GM23338 (cell line): Measurements from ENCODE around the gene MRPL52. TPM values are rescaled to one million over a fixed set of nuclear protein-coding genes. Genes with fewer than 3 reads are reported as not detected.

Source experiments
- ATAC-seq: fragments of 200-7000 bp; cut with Tn5 transposase; 3 replicates; pipeline ENCODE4 v1.9.1; 2020
- DNase-seq: peaks from one replicate; pipeline ENCODE4 v3.0.0-alpha.2; 2015; ENCODE audit warnings: low spot score
- H2AFZ ChIP-seq: fragments of 200-600 bp; sonication (generic); 2 replicates; pipeline ENCODE4 v1.8.0; 2016; ENCODE audit warnings: antibody characterized with exemption, mild to moderate bottlenecking, moderate library complexity
- H3F3A ChIP-seq: fragments of 200-600 bp; sonication (generic); replicated peaks from 2 replicates; pipeline ENCODE4 v1.8.0; 2017; ENCODE audit warnings: antibody characterized with exemption, mixed run types, low read depth
- H3K27ac ChIP-seq: fragments of 200-600 bp; sonication (generic); 2 replicates; pipeline ENCODE4 v1.6.1; 2016; ENCODE audit warnings: low read depth
- H3K27me3 ChIP-seq: fragments of 200-600 bp; sonication (generic); 2 replicates; pipeline ENCODE4 v1.8.0; 2016; ENCODE audit warnings: mild to moderate bottlenecking, mixed run types, moderate library complexity; ENCODE audit not compliant: insufficient read depth
- H3K36me3 ChIP-seq: fragments of 200-600 bp; sonication (generic); 2 replicates; pipeline ENCODE4 v1.8.0; 2016; ENCODE audit warnings: mild to moderate bottlenecking; ENCODE audit not compliant: insufficient read depth
- H3K4me1 ChIP-seq: fragments of 200-600 bp; sonication (generic); 2 replicates; pipeline ENCODE4 v1.8.0; 2016; ENCODE audit warnings: mild to moderate bottlenecking, moderate library complexity; ENCODE audit not compliant: insufficient read depth
- H3K4me2 ChIP-seq: fragments of 200-600 bp; sonication (generic); 2 replicates; pipeline ENCODE4 v1.7.1; 2017; ENCODE audit warnings: mixed run types
- H3K4me3 ChIP-seq: fragments of 200-600 bp; sonication (generic); 2 replicates; pipeline ENCODE4 v1.6.1; 2016; ENCODE audit warnings: mixed run types
- H3K79me2 ChIP-seq: fragments of 200-600 bp; sonication (generic); replicated peaks from 2 replicates; pipeline ENCODE4 v1.8.0; 2017; ENCODE audit warnings: mild to moderate bottlenecking; ENCODE audit not compliant: insufficient read depth
- H3K9me2 ChIP-seq: fragments of 200-600 bp; sonication (generic); 2 replicates; pipeline ENCODE4 v1.8.0; 2017; ENCODE audit not compliant: insufficient read depth
- H4K20me1 ChIP-seq: fragments of 200-600 bp; sonication (generic); replicated peaks from 2 replicates; pipeline ENCODE4 v1.8.0; 2017; ENCODE audit warnings: mild to moderate bottlenecking; ENCODE audit not compliant: insufficient read depth
- H3K27ac Mint-ChIP-seq: 2 replicates; pipeline ENCODE4 v1.8.0; 2020; ENCODE audit warnings: inconsistent platforms, mild to moderate bottlenecking, moderate library complexity, mixed read lengths
- H3K27me3 Mint-ChIP-seq: 3 replicates; pipeline ENCODE4 v1.8.0; 2022; ENCODE audit warnings: low read depth, mild to moderate bottlenecking, moderate library complexity, mixed read lengths, inconsistent platforms; ENCODE audit not compliant: insufficient read depth, poor library complexity
- H3K36me3 Mint-ChIP-seq: 3 replicates; pipeline ENCODE4 v1.8.0; 2021; ENCODE audit warnings: low read depth, mild to moderate bottlenecking, inconsistent platforms, moderate library complexity, mixed read lengths
- H3K4me1 Mint-ChIP-seq: 3 replicates; pipeline ENCODE4 v1.8.0; 2020; ENCODE audit warnings: mild to moderate bottlenecking, inconsistent platforms, mixed read lengths
- H3K4me3 Mint-ChIP-seq: 3 replicates; pipeline ENCODE4 v1.8.0; 2021; ENCODE audit warnings: moderate library complexity, mild to moderate bottlenecking, inconsistent platforms, mixed read lengths
- H3K9me3 Mint-ChIP-seq: 3 replicates; pipeline ENCODE4 v1.8.0; 2020; ENCODE audit warnings: moderate library complexity, mild to moderate bottlenecking, inconsistent platforms, mixed read lengths
- CREB1 ChIP-seq: fragments of 250-450 bp; sonication (Bioruptor Pico); IDR thresholded peaks from 2 replicates; pipeline ENCODE4 v1.5.0; 2020; ENCODE audit warnings: low read depth, mild to moderate bottlenecking, moderate library complexity
- POLR2AphosphoS5 ChIP-seq: IDR thresholded peaks from 2 replicates; pipeline ENCODE4 v1.6.1; 2016; ENCODE audit warnings: antibody characterized with exemption, low read depth
- ZNF462 ChIP-seq: fragments of 250-450 bp; sonication (Bioruptor Pico); IDR thresholded peaks from 2 replicates; pipeline ENCODE4 v1.5.0; 2020; ENCODE audit warnings: mild to moderate bottlenecking, moderate library complexity
- polyA plus RNA-seq: library from polyadenylated mRNA; unstranded; fragments of >200 nt; fragmentation: Nextera tagmentation; extraction: Ambion mirVana; gene quantifications from 2 replicates; pipeline ENCODE4 v1.2.1, GENCODE V29; 2016
- total RNA-seq: library from RNA; depleted of rRNA; stranded (reverse); fragments of >200 nt; shearing (Covaris generic); gene quantifications from 2 replicates; pipeline ENCODE4 v1.2.3, GENCODE V29; 2014
- TF ChIP-seq, protein P1 (sequence below): IDR thresholded peaks from one replicate; pipeline ENCODE4 v1.6.1; 2018; ENCODE audit warnings: antibody characterized with exemption; ENCODE audit not compliant: unreplicated experiment

MRPL52 gene
- total and polyA plus RNA-seq, 2 experiments from 2014 or later, result 131 to 617 TPM

DNA sequence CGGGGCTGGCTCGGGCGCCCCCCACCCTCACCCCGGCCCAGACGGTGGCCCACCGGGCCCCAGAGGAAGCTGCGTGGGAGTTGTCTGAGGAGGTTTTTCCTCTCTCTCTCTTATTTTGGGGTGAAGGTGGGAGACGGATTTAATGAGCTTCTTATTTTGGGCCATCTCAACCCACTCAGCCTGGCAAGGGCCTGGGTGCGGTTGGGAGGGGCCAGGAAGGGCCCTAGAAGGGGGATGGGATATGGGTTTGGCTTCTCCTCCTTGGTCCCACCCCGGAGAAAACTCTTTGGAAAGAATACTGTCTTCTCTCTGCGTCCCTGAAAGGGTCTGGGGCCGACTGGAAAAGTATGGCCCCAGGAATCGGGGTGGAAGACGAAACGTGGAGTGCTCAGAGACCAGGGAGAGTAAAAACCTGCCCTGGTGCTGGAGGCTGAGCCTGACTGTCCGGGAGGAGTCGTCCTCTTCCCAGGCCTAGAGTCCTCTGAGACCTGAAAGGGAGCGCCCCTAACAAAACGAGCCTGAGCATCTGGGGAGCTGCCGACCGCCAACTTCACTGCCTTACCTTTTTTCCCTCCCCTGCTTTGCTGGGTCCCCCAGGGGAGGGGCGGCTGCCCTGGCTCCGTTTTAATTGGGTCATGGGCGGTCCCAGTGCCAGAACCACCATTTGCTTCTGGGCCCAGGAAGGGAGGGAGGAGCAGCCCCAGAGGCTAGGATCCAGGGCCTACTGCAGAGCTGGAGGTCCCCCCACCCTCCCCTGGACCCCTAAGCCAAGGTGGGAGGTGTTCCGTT is 8.3 kb downstream of the MRPL52 start:
- peaks cover 21% of the 10 kb centered on the region for H3K36me3 ChIP-seq
- Mint-ChIP-seq H3K27ac (peak overlapping the region; percentile 52; the same call in 1 of the 2 replicates), H3K9me3 (no peaks in the 10 kb centered on the region), H3K4me3 (peak overlapping the region; percentile 94), H3K27me3 (peaks cover 16% of the 10 kb centered on the region), H3K36me3 (peaks cover 40% of the 10 kb centered on the region), H3K4me1 (peaks cover 34% of the 10 kb centered on the region)
- peak overlapping the region; percentile 95 for H3K4me3 ChIP-seq
- TF ChIP-seq POLR2AphosphoS5 (peak; percentile 27; the same call in 1 of the 2 replicates), ZNF462 (CRISPR knock-in tag) (no peak), CREB1 (CRISPR knock-in tag) (no peak)
- TF ChIP-seq, protein P1, sequence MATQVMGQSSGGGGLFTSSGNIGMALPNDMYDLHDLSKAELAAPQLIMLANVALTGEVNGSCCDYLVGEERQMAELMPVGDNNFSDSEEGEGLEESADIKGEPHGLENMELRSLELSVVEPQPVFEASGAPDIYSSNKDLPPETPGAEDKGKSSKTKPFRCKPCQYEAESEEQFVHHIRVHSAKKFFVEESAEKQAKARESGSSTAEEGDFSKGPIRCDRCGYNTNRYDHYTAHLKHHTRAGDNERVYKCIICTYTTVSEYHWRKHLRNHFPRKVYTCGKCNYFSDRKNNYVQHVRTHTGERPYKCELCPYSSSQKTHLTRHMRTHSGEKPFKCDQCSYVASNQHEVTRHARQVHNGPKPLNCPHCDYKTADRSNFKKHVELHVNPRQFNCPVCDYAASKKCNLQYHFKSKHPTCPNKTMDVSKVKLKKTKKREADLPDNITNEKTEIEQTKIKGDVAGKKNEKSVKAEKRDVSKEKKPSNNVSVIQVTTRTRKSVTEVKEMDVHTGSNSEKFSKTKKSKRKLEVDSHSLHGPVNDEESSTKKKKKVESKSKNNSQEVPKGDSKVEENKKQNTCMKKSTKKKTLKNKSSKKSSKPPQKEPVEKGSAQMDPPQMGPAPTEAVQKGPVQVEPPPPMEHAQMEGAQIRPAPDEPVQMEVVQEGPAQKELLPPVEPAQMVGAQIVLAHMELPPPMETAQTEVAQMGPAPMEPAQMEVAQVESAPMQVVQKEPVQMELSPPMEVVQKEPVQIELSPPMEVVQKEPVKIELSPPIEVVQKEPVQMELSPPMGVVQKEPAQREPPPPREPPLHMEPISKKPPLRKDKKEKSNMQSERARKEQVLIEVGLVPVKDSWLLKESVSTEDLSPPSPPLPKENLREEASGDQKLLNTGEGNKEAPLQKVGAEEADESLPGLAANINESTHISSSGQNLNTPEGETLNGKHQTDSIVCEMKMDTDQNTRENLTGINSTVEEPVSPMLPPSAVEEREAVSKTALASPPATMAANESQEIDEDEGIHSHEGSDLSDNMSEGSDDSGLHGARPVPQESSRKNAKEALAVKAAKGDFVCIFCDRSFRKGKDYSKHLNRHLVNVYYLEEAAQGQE, result no peak
- no peaks in the 10 kb centered on the region for H4K20me1 ChIP-seq
- H3K4me1 ChIP-seq, result peaks cover 23% of the 10 kb centered on the region
- peak overlapping the region; percentile 93 for H2AFZ ChIP-seq
- DNase-seq (peak; percentile 71), ATAC-seq (peak; percentile 54)
- H3K27ac ChIP-seq, result no peak overlapping the region
- peaks cover 26% of the 10 kb centered on the region for H3K79me2 ChIP-seq
- no peaks in the 10 kb centered on the region for H3K9me2 ChIP-seq
- H3K27me3 ChIP-seq, result no peaks in the 10 kb centered on the region
- peaks cover 22% of the 10 kb centered on the region for H3F3A ChIP-seq
- peak overlapping the region; percentile 97 for H3K4me2 ChIP-seq
